ENCODE data around the gene PARP3. TPM values are rescaled to one million over a fixed set of nuclear protein-coding genes. Genes with fewer than 3 reads are reported as not detected.
A peak's percentile ranks its signal among the peaks of the same experiment; 100 is the strongest.

Gene PARP3
- total RNA-seq, 8 experiments from 2014 or later, result 2.7 to 40.4 (median 6.9) TPM

DNA sequence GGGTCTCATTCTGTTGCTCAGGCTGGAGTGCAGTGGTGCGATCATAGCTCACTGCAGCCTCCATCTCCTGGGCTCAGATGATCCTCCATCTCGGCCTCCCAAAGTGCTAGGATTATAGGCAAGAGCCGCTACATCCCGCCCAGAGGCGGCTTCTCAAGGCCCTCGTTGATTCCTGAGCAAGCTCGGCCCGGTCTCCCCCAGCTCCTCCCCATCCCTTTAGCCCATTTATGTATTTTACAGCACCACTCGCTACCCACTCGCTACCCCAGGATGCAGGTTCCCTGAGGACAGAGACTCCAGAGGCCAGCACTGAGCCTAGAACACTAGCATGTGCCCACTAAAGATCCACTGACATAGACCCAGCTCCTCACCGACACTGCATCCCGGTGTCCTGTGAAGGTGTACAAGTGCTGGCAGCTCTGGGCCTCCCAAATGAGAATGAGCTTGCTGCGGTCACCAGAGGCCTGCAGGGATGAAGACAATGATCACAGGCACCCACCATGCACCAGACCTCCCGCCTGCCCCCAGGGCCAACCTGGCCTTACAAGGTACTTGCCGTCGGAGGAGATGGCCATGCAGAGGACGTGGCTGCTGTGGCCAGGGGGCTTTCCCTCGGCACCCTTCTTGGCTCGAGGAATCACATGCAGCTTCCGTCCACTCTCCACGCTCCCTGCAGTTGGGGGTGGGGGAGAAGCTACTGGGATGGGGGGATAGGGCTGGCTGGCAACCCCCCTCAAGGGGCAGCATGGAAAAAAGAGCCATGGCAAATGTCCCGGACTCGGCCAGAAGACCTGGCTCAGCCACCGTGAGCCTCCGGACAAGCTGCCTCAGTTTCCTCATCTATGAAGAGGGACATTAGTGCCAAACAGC lies 6.0 kb upstream of the PARP3 start:
- 79 to 100% (median 95%) methylated on average over 1 to 16 of the region's 25 CpGs; no CpG with 5 or more reads in 2 of the 10 experiments for WGBS, 10 experiments
- no peak overlapping the region for H3K27ac ChIP-seq
- H3K4me3 ChIP-seq, result no peak overlapping the region
- no peak for ATAC-seq (replicated peaks in 6 of 8)
- in situ Hi-C loops (cut with MboI; ENCODE audit: low pct_unique_long_range_greater_than_20kb in 2 of 9, low sequenced_read_pairs in 9 of 9, unreplicated experiment in 9 of 9), result no loop called here
- peaks cover 7 to 8% of the 10 kb centered on the region in 2 donors for H3K4me1 ChIP-seq (replicated peaks in 1 of 2)

DNA sequence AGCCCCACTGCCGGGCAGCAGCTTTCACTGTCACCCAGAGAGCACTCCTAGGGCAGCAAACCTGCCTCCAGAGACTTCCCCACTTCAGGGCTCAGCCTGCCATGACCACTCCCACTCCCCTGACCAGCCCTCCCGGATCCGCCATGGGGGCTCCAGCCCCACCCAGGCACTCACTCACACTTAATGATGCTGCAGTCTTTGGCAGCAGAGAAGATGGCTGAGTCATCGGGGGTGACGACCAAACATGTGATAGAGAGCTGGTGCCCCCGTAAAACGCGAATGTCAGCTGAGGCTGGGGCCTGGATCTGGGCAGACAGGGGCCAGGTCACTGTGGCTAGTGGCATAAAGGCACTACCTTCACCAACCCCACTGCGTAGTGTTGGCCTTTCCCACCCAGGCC lies 5.1 kb upstream of the PARP3 start:
- Histone ChIP-seq H3K4me3 (no peak overlapping the region), H3K4me1 (replicated peaks in 1 of 2) (peaks cover 7 to 8% of the 10 kb centered on the region in 2 donors), H3K27ac (no peak overlapping the region)
- in situ Hi-C loops (cut with MboI; ENCODE audit: low pct_unique_long_range_greater_than_20kb in 2 of 9, low sequenced_read_pairs in 9 of 9, unreplicated experiment in 9 of 9), result no loop called here
- no peak for ATAC-seq (replicated peaks in 6 of 8)
- WGBS, 10 experiments, result 83 to 100% (median 97%) methylated on average over 1 to 6 of the region's 9 CpGs; no CpG with 5 or more reads in 7 of the 10 experiments

DNA sequence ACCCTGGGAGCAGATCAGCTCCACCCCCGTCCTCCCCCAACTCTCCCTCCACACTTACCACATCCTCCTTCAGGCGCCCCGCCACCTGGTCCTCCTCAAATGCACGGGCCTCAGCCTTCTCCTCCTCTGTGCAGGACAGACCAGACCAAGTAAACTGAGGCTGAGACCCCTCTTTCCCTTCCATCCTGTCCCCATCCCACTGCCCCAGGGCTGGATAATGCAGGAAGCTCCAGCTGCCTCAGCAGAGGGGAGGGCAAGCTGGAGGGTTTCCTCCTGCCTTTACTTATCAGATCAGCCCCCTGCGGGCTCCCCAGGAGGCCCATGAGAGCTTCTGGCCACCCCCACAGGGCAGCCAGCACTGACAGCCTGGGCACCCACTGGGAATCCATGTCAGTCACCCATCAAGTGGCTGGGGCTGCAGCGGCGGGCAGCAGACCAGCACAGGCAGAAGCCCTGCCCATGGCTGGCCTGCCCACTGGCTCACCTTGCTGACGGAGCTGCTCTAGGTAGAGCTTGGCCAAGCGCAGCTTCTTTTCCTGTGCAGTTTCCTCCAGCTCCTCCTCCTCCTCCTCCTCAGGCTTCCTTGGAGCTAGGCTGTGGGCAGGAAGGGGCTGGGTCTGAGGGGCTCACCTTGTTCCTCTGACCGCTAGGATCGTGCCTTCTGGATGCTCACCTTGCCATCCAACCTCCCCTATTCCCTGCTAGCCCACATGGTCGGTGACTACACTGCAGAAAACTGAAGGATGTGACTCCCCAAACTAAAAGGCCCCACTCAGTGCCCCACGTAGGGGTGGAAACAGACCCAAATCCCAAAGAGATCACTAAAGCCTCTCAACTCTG lies 4.3 kb upstream of the PARP3 start:
- in situ Hi-C loops (cut with MboI; ENCODE audit: low pct_unique_long_range_greater_than_20kb in 2 of 9, low sequenced_read_pairs in 9 of 9, unreplicated experiment in 9 of 9), result no loop called here
- WGBS, 10 experiments, result 89 to 100% (median 100%) methylated on average over 1 to 3 of the region's 13 CpGs; no CpG with 5 or more reads in 4 of the 10 experiments
- no peak overlapping the region for H3K27ac ChIP-seq
- peaks cover 13 to 15% of the 10 kb centered on the region in 2 donors for H3K4me1 ChIP-seq (replicated peaks in 1 of 2)
- H3K4me3 ChIP-seq, result no peak overlapping the region
- ATAC-seq (replicated peaks in 6 of 8), result no peak

DNA sequence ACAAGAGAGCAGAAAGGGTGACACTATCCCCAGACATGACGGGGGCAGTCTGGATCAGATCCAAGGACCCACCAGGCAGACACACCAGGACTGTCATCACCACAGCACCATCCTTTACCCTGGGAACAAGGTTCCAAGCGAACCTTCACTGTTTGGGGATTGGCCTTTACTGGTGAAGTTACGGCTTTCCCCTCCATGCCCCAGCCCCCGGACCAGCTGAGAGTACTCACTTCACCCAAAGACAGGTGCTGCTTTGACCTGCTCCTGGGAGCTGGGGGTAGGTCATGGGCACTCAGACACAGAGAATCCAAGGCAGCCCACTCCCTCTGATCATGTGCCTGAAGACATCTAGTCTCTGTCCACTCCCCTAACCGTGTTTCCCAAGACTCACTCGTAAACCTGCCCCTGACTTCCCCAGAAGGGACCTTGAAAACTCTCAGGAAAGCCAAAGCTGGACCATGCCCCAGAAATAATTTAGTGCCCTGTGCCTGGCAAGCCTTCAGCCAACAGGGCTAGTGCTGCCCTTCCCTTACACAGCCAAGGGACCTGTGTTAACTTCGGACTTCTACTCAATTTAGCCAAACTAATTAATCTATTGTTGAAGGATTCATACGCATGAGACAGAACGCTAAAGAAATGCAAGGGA lies 3.3 kb upstream of the PARP3 start:
- no peak overlapping the region for H3K4me3 ChIP-seq
- ATAC-seq (replicated peaks in 6 of 8), result no peak
- 50 to 100% (median 72%) methylated on average over 1 to 4 of the region's 9 CpGs; no CpG with 5 or more reads in 3 of the 10 experiments for WGBS, 10 experiments
- in situ Hi-C loops (cut with MboI; ENCODE audit: low pct_unique_long_range_greater_than_20kb in 2 of 9, low sequenced_read_pairs in 9 of 9, unreplicated experiment in 9 of 9), result no loop called here
- peaks cover 16% of the 10 kb centered on the region in 2 donors for H3K4me1 ChIP-seq (replicated peaks in 1 of 2)
- no peak overlapping the region for H3K27ac ChIP-seq

DNA sequence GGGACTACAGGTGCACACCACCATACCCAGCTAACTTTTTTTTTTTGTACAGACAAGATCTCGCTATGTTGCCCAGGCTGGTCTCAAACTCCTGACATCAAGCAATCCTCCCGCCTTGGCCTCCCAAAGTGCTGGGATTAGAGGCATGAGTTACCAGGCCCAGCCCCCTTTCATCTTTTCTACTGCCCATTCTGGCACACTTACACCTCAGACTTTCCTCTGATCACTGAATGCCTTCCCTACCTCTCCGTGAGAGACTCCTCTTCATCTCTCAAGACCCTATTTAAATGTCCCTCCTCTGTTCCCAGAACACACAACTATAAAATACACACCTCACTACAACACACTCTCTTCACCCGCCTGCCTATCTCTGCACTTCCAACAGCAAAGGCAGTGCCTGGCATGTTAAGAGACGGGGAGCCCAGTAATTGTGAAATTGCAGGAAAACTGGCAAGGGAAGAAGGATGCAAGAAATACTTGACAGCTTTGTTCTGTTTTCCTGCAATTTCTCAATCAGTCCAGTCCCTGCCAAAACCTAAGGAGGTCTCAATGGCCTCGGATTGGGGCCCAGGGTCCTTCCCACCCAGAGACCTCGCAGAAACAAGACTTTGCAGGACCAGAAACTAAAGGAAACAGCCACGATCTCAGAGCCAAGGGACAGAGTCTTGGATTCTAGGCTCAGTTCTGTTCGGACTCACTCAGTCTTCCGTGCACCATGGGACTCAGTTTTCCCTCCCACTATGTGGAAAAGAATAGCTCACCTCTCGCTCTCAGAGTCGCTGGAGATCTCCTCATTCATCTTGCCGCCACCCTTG lies 1.3 kb upstream of the PARP3 start:
- peaks cover 16% of the 10 kb centered on the region in 2 donors for H3K4me1 ChIP-seq (replicated peaks in 1 of 2)
- ATAC-seq (replicated peaks in 6 of 8), result no peak
- WGBS, 10 experiments, result 0 to 100% (median 30%) methylated on average over 1 to 9 of the region's 13 CpGs; no CpG with 5 or more reads in 1 of the 10 experiments
- in situ Hi-C loops (cut with MboI; ENCODE audit: low pct_unique_long_range_greater_than_20kb in 2 of 9, low sequenced_read_pairs in 9 of 9, unreplicated experiment in 9 of 9), result no loop called here
- peak overlapping the region; percentile 51 to 79 (median 60) for H3K4me3 ChIP-seq
- peak overlapping the region; percentile 3 to 78 for H3K27ac ChIP-seq

DNA sequence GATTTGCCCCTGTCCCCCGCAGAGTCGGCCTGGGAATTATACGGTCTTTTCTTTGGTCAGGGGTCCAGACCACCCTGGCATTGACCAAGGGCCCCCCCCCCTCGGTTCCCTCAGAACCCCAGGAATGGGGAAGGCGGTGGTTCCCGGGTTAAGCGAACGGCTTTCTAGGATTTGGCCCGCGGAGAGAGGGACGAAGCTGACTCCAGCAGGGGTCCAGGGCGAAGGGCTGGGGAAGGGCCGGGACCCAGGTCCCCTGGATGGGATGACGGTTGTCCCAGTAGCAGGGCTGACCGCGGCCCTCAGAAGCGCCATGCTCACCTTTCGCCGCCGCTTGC lies 733 bp upstream of the PARP3 start:
- 0 to 20% methylated on average over 1 to 8 of the region's 20 CpGs; no CpG with 5 or more reads in 8 of the 10 experiments for WGBS, 10 experiments
- peak overlapping the region; percentile 51 to 79 (median 60) for H3K4me3 ChIP-seq
- no peak for ATAC-seq (replicated peaks in 6 of 8)
- in situ Hi-C loops (cut with MboI; ENCODE audit: low pct_unique_long_range_greater_than_20kb in 2 of 9, low sequenced_read_pairs in 9 of 9, unreplicated experiment in 9 of 9), result no loop called here
- peaks cover 16% of the 10 kb centered on the region in 2 donors for H3K4me1 ChIP-seq (replicated peaks in 1 of 2)
- H3K27ac ChIP-seq, result peak overlapping the region; percentile 3 to 78

DNA sequence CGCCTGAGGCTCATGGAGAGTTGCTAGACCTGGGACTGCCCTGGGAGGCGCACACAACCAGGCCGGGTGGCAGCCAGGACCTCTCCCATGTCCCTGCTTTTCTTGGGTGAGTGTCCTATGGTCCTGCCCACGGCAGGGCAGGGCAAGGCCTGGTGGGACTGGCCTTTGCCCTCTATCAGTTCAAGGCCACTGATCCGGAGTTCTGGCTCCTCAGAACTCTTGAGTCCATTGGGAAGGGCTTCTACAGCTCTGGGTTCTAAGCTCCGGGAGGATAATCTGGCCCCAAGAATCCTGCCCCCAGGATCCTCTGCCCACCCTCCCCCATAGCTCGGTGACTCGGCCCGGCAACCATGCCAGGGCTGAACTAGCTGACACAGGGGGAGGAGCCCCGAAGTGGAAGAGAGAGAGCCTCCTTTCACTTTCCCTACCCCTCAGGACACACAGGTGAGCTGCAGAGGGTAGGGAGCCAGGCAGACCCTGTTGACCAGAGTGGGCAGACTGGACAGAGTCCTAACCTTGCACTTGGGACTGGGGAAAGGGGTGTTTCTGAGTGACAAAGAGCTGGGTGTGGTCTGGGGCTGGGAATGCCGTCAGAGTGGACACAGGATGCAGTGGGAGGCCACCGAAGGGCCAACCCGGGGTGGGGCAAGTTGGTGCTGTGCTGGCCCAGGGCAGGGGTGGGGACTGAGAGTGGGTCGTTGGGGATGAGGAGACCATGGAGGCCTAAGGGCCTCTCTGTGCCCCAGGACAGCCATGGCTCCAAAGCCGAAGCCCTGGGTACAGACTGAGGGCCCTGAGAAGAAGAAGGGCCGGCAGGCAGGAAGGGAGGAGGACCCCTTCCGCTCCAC lies 664 bp downstream of the PARP3 start:
- peaks cover 16% of the 10 kb centered on the region in 2 donors for H3K4me1 ChIP-seq (replicated peaks in 1 of 2)
- peak in 3 of 8 experiments; percentile 6 to 36 (median 12) for ATAC-seq (replicated peaks in 6 of 8)
- H3K27ac ChIP-seq, result peak overlapping the region; percentile 78 to 83
- WGBS, 10 experiments, result 40 to 60% (median 48%) methylated on average over 1 to 2 of the region's 17 CpGs; no CpG with 5 or more reads in 7 of the 10 experiments
- peak overlapping the region in 4 of 5 donors; percentile 8 to 30 (median 26) for H3K4me3 ChIP-seq
- in situ Hi-C loops (cut with MboI; ENCODE audit: low pct_unique_long_range_greater_than_20kb in 2 of 9, low sequenced_read_pairs in 9 of 9, unreplicated experiment in 9 of 9), result no loop called here

DNA sequence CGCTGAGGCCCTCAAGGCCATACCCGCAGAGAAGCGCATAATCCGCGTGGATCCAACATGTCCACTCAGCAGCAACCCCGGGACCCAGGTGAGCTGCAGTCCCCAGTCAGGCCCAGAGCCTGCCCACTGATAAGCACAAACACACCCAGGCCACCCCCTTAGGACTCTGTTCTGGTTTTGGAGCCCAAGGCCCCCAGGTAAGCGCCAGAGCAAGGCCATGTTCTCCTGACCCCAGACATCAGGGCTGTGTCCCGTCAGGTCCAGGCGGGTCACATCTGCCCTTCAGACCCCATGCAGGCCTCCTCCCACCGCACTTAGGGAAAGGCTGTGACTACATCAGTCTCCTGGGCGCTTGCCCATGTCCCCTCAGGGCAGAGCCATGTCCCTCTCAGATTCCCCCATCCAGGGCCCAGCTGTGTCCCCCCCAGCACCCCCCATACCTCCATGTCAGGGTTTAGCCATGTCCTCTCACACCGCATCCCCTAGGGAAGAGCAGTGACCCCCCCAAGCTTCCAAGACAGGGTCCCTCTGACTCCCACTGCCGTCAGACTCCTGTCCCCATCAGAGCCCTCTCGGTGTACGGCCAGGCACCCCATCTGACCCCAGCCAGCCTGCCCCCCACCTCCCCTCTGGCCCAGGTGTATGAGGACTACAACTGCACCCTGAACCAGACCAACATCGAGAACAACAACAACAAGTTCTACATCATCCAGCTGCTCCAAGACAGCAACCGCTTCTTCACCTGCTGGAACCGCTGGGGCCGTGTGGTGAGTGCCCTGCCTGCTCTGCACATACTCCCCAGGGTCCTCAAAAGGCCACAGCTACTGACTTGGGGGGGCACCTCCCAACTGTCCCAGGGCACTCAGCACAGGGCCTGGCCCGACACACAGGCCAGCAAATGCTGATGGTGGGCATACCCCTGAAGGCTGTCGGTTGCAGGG lies 1.6 kb downstream of the PARP3 start:
- Histone ChIP-seq H3K27ac (no peak overlapping the region), H3K4me1 (replicated peaks in 1 of 2) (peaks cover 16% of the 10 kb centered on the region in 2 donors), H3K4me3 (no peak overlapping the region)
- ATAC-seq (replicated peaks in 6 of 8), result no peak
- in situ Hi-C loops (cut with MboI; ENCODE audit: low pct_unique_long_range_greater_than_20kb in 2 of 9, low sequenced_read_pairs in 9 of 9, unreplicated experiment in 9 of 9), result no loop called here
- 80 to 100% (median 94%) methylated on average over 1 to 6 of the region's 21 CpGs; no CpG with 5 or more reads in 2 of the 10 experiments for WGBS, 10 experiments

DNA sequence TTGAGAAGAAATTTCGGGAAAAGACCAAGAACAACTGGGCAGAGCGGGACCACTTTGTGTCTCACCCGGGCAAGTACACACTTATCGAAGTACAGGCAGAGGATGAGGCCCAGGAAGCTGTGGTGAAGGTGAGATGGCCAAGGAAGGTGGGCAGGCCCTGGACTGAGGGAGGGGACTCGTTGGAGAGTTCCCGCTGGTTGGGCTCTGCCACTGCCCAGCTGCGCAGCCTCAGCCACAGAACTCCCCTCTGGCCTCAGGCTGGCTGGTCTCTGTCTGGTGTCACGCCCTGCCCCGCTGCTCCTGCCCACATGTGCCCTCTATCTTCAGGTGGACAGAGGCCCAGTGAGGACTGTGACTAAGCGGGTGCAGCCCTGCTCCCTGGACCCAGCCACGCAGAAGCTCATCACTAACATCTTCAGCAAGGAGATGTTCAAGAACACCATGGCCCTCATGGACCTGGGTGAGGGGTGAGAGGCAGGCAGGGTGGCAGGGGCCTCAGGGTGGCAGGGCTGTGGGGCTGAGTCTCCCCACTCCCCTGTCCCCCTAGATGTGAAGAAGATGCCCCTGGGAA lies 2.4 kb downstream of the PARP3 start:
- WGBS, 10 experiments, result 62 to 93% (median 81%) methylated on average over 3 to 5 of the region's 11 CpGs; no CpG with 5 or more reads in 6 of the 10 experiments
- no peak for ATAC-seq (replicated peaks in 6 of 8)
- peaks cover 16% of the 10 kb centered on the region in 2 donors for H3K4me1 ChIP-seq (replicated peaks in 1 of 2)
- in situ Hi-C loops (cut with MboI; ENCODE audit: low pct_unique_long_range_greater_than_20kb in 2 of 9, low sequenced_read_pairs in 9 of 9, unreplicated experiment in 9 of 9), result no loop called here
- no peak overlapping the region for H3K4me3 ChIP-seq
- no peak overlapping the region for H3K27ac ChIP-seq

DNA sequence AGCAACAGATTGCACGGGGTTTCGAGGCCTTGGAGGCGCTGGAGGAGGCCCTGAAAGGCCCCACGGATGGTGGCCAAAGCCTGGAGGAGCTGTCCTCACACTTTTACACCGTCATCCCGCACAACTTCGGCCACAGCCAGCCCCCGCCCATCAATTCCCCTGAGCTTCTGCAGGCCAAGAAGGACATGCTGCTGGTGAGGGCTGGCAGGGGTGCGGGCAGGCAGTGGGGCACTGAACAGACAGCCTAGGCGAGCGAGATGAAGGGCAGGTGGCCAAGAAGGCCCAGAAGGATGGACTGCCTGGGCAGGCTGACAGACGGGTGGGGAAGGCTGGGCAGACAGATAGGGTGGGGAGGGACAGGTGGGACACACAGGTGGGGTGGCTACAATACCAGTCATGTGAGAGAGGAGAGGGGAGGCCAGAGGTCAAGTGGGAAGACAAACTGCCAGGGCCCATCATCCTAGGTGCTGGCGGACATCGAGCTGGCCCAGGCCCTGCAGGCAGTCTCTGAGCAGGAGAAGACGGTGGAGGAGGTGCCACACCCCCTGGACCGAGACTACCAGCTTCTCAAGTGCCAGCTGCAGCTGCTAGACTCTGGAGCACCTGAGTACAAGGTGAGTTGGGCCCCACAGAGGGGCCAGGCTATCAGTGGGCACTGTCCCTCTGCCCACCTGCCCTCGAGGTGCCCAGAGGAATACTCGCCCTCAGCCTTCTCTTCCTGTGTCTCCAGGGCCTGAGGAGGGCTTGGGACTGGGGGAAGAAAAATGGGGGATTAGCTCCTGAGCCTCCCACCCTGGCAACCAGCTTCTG lies 3.1 kb downstream of the PARP3 start:
- peaks cover 16 to 19% of the 10 kb centered on the region in 2 donors for H3K4me1 ChIP-seq (replicated peaks in 1 of 2)
- no peak for ATAC-seq (replicated peaks in 6 of 8)
- no peak overlapping the region for H3K27ac ChIP-seq
- WGBS, 10 experiments, result 63 to 100% (median 72%) methylated on average over 1 to 8 of the region's 18 CpGs; no CpG with 5 or more reads in 6 of the 10 experiments
- no peak overlapping the region for H3K4me3 ChIP-seq
- in situ Hi-C loops (cut with MboI; ENCODE audit: low pct_unique_long_range_greater_than_20kb in 2 of 9, low sequenced_read_pairs in 9 of 9, unreplicated experiment in 9 of 9), result no loop called here

Measured in motor neuron (in vitro differentiated cells).